ENCODE measurements around the gene SPTSSA.
A peak's percentile ranks its signal among the peaks of the same experiment; 100 is the strongest.

Gene SPTSSA

GRCh38 chr14:34502001-34502400 lies 40.0 kb upstream of the SPTSSA start:
- TF ChIP-seq CTCF (IDR thresholded peaks at IDR 0.05) = no peak
- intact Hi-C loops (cut with DNase I; ENCODE audit: low total_unique reads) = no loop called here

GRCh38 chr14:34501004-34501580 lies 39.1 kb upstream of the SPTSSA start:
- Histone ChIP-seq H3K27me3 (no peaks in the 10 kb centered on the region), H3K4me1 (peaks cover 0 to 15% (median 8%) of the 10 kb centered on the region in 4 donors), H3K4me3 (no peak overlapping the region), H3K9me3 (no peaks in the 10 kb centered on the region), H3K27ac (no peak overlapping the region), H3K36me3 (peaks cover 0 to 4% (median 0%) of the 10 kb centered on the region in 3 donors)
- no peak for TF ChIP-seq CTCF (IDR thresholded peaks at IDR 0.05)
- no peak for DNase-seq
- intact Hi-C loops (cut with DNase I; ENCODE audit: low total_unique reads) = no loop called here

More at GRCh38 chr14:34502001-34502400, 40.0 kb upstream of the SPTSSA start:
- H3K27ac ChIP-seq = no peak overlapping the region
- H3K27me3 ChIP-seq = no peaks in the 10 kb centered on the region
- H3K36me3 ChIP-seq = peaks cover 0 to 4% (median 0%) of the 10 kb centered on the region in 3 donors
- no peaks in the 10 kb centered on the region for H3K9me3 ChIP-seq
- H3K4me1 ChIP-seq = peaks cover 0 to 11% (median 6%) of the 10 kb centered on the region in 4 donors
- no peak overlapping the region for H3K4me3 ChIP-seq
- no peak for DNase-seq

GRCh38 chr14:34498684-34499412 lies 36.8 kb upstream of the SPTSSA start:
- no peak for TF ChIP-seq CTCF (IDR thresholded peaks at IDR 0.05)
- no peaks in the 10 kb centered on the region for H3K27me3 ChIP-seq
- no peaks in the 10 kb centered on the region for H3K36me3 ChIP-seq
- intact Hi-C loops (cut with DNase I; ENCODE audit: low total_unique reads) = no loop called here
- H3K4me1 ChIP-seq = peaks cover 0 to 15% (median 8%) of the 10 kb centered on the region in 4 donors
- no peak for DNase-seq
- no peaks in the 10 kb centered on the region for H3K9me3 ChIP-seq
- H3K27ac ChIP-seq = no peak overlapping the region
- no peak overlapping the region for H3K4me3 ChIP-seq

GRCh38 chr14:34496679-34497513 lies 34.9 kb upstream of the SPTSSA start:
- peaks cover 0 to 15% (median 8%) of the 10 kb centered on the region in 4 donors for H3K4me1 ChIP-seq
- no peak overlapping the region for H3K4me3 ChIP-seq
- peak; percentile 68 to 87 for DNase-seq
- peak overlapping the region; percentile 47 to 63 for H3K27ac ChIP-seq
- no peaks in the 10 kb centered on the region for H3K36me3 ChIP-seq
- intact Hi-C loops (cut with DNase I; ENCODE audit: low total_unique reads) = no loop called here
- no peaks in the 10 kb centered on the region for H3K9me3 ChIP-seq
- TF ChIP-seq CTCF (IDR thresholded peaks at IDR 0.05) = no peak
- no peaks in the 10 kb centered on the region for H3K27me3 ChIP-seq

GRCh38 chr14:34496007-34496678 lies 34.1 kb upstream of the SPTSSA start:
- peak in 1 of 2 donors; percentile 52 for DNase-seq
- Histone ChIP-seq H3K9me3 (no peaks in the 10 kb centered on the region), H3K4me1 (peaks cover 0 to 16% (median 11%) of the 10 kb centered on the region in 4 donors), H3K36me3 (no peaks in the 10 kb centered on the region), H3K27me3 (no peaks in the 10 kb centered on the region), H3K4me3 (no peak overlapping the region), H3K27ac (peak overlapping the region; percentile 39 to 63)
- no peak for TF ChIP-seq CTCF (IDR thresholded peaks at IDR 0.05)
- intact Hi-C loops (cut with DNase I; ENCODE audit: low total_unique reads) = no loop called here
